Renal cortical epithelial cell (primary cell): Measurements from ENCODE around the gene RARA. TPM values are rescaled to one million over a fixed set of nuclear protein-coding genes. Genes with fewer than 3 reads are reported as not detected.
A peak's percentile ranks its signal among the peaks of the same experiment; 100 is the strongest.

Experiments
- DNase-seq: peaks from one replicate; pipeline ENCODE4 v3.0.0-alpha.2; 2011; ENCODE audit warnings: low read depth
- total RNA-seq: library from RNA; depleted of rRNA; stranded (reverse); fragments of >200 nt; gene quantifications from 2 replicates; pipeline ENCODE4 v1.2.3, GENCODE V29; 2014

Gene RARA
- 3.5 and 18.5 TPM in 2 replicates for total RNA-seq

DNA sequence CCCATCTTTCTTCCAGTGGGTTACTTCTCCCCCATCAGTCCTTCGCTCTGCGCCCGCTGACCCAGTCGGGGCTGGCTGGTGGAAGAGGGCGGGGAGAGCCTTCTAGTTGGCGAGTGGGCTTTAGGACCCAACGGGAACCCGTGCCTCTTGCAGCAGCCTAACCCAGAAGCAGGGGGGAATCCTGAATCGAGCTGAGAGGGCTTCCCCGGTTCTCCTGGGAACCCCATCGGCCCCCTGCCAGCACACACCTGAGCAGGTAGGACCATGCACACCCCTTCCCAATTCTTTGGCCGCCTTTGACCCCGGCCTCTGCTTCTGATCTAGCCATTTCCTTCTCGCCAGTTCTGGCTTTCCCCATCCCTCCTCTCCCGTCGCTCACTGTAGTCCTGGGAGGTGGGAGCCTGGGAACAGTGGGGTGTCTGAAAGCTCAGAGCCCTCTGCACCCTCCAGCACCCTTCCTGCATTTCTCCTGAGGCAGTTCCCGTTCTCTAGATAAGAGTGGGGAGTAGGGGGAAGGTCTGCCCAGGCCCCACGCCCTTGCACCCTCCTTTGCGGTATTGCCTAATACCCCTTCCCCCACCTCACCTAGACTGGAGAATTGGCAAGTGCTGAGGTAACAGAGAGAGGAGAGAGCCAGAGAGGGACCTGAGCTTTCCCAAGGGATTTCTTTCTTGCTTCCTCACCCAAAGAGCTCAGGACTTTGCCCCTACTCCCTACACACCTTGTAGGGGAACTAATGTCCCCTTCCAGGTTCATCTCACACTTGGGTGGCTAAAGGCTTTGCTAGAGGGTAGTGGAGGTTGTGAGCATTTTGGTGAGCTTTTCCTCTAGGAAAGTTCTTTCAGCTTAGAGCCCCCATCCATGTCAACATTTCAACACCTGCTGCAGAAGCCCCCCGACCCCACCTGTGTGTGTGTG is at the start of gene RARA:
TSS of gene RARA (plus strand) at position 150 of the 918 bp plus-strand sequence. CDS start 22,039 bp downstream, outside the sequence.
- DNase-seq: no peak

DNA sequence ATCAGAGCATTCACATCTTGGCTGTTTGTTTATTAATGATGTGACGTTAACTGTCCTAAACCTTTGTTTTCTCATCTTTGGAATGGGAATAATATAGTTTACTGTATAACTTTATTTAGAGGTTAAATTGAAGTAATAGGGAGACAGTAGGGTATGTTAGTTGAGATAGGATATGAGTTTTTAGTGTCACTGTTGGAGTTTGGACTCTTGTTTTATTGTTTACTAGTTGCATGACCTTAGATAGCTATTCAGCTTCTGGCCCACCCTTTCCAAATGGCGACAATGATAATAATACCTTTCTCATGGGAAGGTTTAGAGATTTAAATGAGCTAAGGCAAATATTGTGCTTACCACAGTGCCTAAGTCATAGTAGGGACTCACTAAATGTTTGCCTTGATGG is 49.5 kb upstream of the RARA start:
- DNase-seq: no peak

DNA sequence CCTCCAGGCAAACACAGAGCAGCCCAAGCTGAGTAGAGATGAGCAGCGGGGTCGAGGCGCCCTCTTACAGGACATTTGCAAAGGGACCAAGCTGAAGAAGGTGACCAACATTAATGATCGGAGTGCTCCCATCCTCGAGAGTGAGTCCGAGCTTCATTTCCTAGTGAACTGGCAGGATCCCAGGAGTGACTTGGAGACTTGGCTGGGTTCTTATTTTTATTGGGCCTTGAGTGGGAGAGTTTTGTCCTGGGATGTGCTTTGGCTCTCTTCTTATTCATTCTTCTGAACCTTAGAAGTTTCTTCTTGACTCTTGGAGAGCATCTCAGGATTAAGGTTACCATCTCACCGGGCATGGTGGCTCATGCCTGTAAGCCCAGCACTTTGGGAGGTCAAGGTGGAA is 48.5 kb upstream of the RARA start:
- no peak for DNase-seq

DNA sequence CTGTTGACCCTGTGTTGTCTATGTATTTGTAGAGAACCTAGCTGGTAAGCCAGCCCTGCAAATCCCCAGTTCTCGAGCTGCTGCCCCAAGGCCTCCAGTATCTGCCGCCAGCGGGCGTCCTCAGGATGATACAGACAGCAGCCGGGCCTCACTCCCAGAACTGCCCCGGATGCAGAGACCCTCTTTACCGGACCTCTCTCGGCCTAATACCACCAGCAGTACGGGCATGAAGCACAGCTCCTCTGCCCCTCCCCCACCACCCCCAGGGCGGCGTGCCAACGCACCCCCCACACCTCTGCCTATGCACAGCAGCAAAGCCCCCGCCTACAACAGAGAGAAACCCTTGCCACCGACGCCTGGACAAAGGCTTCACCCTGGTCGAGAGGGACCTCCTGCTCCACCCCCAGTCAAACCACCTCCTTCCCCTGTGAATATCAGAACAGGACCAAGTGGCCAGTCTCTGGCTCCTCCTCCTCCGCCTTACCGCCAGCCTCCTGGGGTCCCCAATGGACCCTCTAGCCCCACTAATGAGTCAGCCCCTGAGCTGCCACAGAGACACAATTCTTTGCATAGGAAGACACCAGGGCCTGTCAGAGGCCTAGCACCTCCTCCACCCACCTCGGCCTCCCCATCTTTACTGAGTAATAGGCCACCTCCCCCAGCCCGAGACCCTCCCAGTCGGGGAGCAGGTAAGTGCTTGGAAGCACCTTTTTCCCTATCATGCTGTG is 44.4 kb upstream of the RARA start:
- no peak for DNase-seq

DNA sequence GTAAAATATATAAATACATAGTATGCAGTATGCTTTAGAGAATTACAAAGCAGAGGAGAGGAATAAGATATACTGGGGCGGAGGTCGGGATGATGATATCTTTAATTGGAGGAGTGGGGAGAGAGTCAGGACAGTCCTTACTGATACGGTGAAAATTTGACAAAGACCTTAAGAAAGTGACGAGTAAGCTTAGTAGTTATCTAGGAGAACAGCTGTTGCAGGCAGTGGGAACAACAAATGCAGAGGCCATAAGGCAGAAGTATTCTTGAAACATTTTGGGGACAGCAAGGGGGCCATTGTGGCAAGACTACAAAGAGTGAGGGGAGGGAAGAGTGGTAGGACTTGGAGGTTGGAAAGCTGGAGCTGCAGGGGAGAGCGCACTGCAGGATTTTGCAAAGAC is 43.6 kb upstream of the RARA start:
- DNase-seq: no peak

DNA sequence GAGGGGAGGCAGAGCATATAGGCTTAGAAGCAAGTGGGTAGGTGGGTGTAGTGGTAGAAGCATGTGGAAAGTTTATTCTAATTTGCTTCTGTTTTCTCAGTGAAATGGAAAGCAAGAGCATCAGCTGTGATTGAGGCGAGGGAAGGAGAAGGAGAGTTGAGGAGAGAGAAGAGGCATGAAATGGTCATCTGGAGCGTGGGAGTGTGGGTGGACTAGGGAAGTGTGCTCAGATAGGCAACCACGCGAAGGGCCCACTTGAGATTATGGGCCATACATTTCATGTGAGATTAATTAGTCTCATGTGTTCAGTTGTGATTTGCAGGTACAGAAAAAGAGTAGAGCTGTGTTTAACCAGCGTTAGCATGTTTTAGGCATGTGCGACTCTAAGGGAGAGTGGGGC is 42.1 kb upstream of the RARA start:
- DNase-seq: no peak

DNA sequence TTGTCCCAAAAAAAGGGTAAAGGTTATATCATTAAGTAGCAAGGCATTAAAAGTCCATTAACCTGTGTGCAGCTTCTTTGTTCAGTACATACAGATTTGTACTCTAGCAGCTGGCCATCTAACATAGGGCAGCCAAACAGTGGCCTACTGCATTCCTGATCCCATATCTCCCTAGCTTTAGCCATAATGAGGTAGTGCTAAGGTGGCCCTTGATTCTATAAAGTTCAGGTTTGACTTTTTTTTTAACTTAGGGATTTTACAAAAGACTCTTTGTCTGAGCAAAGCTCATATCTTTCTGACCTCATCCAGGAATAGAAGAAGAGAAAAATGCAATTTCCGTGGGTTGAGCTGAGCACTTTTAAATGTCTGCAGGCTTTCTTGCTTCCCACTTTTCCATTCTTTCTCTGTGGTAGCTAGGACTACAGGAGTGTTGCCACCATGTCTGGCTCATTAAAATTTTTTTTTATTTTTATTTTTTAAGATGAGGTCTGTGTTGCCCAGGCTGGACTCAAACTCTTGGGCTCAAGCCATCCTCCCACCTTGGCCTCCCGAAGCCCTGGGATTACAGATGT is 40.8 kb upstream of the RARA start:
- DNase-seq: no peak

DNA sequence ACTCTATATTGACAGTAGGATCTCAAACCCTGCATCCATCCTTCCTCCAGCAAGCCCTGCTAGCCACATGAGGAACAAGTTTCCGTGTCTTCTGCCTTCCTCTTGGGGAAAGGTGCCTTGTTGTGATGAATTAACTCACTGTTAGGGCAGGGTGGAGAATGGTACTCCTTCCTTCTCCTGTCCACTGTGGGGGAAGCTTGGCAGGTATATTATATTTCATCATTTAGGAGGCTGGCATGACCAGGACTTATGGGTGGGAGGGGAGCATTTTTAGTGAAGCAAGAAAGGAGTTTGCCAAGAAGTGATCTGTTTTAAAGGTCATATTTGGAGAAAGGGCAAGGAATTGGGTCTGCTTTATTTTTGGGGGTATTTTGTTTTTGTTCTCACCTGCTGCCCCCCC is 30.6 kb upstream of the RARA start:
- DNase-seq: no peak

DNA sequence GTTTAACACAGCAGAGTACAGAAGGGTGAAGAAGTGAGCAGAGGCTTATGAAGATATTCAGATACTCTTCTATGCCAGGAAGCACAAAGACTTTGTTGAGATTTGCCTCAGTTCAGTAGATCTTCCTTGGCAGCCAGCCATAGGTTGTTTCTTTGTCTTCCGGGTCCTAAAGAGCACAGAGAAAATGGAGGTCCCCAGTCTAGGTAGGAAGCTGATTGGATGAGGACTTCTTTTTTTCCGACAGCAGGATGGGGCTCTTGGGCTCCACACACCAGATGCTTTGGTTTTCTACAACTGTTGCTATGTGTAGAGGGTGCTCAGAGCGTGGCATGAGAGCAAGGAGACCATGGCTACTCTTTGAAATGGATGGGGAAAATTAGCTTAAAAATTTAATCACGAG is 29.6 kb upstream of the RARA start:
- DNase-seq: no peak

DNA sequence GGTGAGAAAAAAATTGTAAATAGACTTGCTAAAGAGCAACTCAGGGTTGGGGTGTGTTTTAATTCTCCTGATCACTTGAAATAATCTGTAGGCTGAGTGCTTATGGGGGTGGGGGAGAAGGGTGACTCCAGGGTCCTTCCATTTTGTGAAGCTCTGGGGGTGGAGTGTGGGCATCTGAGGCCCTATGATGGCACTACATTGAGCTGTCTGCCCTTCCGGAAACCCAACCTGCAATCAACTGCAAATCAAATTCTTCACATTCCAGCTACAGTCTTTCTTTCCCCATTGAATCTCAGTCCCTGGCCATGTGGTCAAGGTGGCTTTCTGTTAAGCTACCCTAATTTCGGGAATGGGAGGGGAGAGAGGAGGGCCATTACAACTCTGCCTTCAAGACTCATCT is 27.3 kb upstream of the RARA start:
- DNase-seq: peak; percentile 47

DNA sequence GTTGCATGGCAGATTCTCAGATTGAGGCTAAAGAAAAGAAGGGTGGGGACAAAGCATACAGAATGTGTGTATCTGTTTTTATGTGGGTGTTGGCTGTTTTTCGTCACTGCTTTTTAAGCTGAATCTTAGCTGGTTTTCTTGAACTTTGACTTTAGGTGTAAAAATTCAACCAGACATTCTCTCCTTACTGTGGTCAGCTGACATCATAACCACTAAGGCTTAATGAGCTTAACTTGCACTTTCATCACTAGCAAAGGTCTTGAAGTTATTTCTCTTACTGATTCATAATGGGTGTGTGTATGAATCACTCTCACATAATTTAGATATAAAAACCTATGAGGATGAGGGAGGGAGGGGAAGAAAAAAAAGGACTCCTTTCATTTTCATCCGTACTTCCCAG is 25.3 kb upstream of the RARA start:
- peak; percentile 99 for DNase-seq

DNA sequence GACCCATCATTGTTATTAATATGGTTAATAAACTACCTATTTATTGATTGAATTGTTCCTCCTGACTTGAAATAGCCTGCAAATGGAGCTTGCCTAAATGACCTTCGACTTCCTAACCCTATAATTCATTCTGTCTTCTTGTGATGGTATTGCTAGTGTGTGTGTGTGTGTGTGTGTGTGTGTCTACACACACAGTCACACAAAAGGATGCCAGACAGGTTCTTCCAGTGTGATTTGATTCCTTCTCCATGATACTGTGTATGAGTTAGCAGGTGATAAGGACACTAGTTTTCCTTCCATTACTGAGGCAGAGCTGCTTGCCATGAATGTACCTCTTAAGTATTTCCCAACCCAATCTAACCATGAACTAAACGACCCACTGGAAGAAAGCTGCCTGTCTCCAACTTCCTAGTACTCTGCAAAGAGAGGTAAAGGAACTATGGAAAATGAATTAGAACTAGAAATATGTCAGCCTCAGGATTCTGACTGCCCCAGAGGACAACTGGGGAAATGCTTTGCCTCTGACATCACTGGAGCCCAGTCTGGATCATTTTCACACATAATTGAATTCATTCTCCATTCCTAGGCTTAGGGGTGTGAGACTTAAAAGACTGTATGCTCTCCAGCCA is 24.8 kb upstream of the RARA start:
- DNase-seq: peak; percentile 77

DNA sequence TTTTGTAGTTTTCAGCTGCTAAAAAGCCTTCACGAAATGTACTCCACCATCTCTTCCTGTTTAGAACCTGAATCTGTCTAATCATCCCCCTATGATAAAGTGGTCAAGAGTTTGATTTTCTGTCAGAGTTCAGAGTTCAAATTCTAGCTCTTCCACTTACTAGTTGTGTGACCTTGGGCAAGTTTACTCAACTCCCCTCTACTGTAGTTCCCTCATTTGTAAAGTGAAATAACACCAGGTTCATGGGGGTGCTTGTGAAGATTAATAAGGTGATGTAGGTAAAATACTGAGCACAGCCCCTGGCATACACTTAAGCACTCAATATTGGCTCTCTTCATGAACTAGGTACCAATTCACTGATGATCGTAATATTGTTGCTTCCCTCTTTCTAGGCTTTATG is 22.5 kb upstream of the RARA start:
- DNase-seq: no peak

DNA sequence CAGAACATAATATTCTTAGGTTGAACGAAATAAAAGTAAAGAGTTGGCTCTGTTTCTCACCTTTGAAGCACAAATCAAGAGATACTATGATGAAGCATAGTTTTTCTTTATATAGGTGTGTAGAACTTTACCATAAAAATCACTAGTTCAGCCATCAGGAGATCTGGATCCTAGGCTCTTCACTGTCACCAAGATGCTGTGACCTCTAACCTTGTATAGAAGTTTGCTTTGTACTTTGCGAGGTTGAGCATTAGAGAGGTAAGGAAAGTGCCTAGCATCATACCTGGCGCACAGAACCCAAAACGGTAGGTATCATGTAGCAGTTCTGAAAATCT is 21.9 kb upstream of the RARA start:
- no peak for DNase-seq

DNA sequence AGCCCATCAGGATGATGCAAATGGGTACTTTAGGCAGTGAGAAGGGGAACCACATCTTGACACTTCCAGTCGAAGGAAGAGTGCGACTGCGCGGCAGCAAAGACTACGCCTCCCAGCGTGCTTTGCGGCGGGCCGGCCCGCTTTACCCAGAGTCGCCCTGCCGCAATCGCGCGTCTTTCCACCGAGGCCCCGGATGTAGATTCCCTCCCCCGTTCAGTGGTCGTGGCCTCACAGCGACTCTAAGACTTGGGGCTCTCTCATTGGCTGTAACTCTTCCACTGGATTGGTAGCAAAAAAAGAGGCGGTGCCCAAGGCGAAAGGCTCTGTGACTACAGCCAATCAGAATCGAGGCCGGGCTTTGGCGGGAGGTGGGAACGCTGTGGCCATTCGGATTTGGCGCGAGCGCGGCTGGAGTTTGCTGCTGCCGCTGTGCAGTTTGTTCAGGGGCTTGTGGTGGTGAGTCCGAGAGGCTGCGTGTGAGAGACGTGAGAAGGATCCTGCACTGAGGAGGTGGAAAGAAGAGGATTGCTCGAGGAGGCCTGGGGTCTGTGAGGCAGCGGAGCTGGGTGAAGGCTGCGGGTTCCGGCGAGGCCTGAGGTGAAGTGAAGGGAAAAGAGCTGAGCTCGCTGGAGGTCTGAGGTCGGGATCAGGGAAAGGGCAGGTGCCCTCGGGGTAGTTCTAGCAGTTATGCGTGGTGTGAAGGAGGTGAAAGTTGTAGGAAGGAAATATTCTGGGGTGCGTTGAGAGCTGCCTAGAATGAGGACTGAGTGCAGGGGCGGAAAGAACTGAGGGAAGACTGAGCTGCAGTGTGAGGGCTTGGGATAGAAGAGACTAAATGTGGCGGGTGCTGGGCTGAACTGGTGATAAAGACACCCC is 21.2 kb upstream of the RARA start, which contains the start of gene CDC6:
TSS of gene CDC6 (plus strand) at position 386 of the 876 bp plus-strand sequence. CDS start 1,542 bp downstream, outside the sequence.
- peak; percentile 97 for DNase-seq

DNA sequence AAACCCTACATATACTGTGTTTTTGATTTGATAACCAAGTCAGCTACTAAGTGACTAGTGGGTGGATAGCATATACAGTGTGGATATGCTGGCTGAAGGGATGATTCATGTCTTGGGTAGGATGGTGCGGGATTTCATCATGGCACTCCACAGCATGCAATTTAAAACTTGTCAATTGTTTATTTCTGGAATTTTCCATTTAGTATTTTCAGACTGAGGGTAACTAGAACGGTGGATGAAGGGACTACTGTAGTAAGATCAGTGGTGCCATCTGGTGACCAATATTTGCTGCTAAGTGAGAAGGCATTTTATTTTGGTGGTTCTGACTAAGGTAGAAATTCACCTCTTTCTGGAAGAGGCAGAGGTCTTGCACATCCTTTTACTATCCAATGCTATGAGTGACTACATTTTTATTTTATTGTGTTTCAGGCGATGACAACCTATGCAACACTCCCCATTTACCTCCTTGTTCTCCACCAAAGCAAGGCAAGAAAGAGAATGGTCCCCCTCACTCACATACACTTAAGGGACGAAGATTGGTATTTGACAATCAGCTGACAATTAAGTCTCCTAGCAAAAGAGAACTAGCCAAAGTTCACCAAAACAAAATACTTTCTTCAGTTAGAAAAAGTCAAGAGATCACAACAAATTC is 18.2 kb upstream of the RARA start:
- peak; percentile 89 for DNase-seq

DNA sequence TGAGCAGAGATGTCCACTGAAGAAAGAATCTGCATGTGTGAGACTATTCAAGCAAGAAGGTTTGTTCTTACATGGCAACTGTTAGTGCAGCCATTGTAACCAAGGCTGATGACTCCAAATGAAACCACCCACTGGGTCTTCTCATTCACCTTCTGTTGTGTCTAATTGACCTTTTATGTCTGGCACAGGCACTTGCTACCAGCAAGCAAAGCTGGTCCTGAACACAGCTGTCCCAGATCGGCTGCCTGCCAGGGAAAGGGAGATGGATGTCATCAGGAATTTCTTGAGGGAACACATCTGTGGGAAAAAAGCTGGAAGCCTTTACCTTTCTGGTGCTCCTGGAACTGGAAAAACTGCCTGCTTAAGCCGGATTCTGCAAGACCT is 17.7 kb upstream of the RARA start:
- DNase-seq: no peak

DNA sequence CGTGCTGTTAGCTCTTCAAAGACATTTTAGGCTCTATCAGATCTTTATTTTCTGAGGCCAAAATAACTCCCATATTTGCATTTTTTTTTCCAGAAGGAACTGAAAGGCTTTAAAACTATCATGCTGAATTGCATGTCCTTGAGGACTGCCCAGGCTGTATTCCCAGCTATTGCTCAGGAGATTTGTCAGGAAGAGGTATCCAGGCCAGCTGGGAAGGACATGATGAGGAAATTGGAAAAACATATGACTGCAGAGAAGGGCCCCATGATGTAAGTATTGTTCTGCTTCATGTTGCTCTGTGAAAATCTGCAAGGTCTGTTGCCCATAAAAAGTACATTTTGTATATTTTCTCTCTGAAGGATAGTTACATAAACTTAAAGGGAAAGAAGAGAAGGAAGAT is 15.6 kb upstream of the RARA start:
- DNase-seq: no peak

DNA sequence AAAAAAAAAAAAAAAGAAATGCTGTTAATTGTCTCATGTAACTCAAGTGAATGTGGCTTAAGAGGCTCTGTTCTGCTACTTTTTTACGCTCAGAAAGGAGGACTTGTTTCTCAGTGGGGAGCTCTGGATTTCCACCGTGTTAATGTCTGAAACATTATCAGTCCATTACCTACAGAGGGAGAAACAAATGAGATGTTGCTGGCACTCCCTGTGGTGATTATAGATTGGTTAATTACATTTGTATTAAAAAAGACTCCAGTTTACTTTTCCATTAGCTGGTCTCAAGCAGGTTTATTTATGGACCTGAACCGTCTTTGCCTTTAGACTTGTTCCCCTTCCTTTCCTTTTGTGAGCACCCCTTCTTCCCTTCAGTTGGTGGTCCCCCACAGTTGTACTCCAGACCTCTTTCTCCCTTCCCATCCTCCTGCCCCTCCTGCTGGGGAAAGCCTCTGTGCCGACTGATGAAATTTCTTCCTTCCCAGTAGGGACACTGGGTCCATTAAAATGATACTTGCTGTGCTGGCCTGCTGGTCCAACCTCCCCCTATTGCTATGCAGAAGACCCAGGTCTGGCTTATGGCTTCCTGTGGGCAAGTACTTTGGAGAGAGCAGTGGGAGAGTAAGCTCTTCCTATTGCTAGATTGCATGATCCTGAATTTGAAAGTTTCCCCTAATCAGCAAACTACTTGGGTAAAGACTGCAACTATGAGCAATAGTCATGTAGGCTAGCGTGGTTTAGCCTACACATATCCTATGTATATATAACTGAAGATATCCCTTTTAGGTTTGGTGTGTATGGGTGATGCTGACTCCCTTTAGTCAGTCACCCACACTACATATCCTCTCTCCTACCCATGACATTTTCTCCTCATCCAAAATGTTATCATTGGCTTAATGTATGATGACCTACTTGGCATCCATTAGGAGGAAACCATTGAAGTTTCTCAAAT is 13.2 kb upstream of the RARA start:
- DNase-seq: no peak

DNA sequence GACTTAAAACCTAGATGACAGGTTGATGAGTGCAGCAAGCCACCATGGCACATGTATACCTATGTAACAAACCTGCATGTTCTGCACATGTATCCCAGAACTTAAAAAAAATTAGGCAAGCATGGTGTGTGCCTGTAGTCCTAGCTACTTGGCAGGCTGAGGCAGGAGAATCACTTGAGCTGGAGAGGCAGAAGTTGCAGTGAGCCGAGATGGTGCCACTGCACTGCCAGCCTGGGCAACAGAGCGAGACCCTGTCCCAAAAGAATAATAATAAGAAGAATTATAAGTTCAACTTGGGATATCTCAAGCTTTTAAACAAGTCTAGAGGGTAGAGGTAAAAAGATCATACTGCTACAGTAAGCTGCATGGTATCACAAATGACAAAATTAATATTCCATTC is 11.5 kb upstream of the RARA start:
- no peak for DNase-seq
